Psoas muscle (tissue), 8 donors: Measurements from ENCODE around the gene TTLL11. TPM values are rescaled to one million over a fixed set of nuclear protein-coding genes. Genes with fewer than 3 reads are reported as not detected.

Experiments
- ATAC-seq, 4 donors: fragments of 200-7000 bp; cut with Tn5 transposase; one replicate each; pipeline ENCODE4 v1.9.1; 2020; ENCODE audit warnings: moderate library complexity in 3 of 4, mild to moderate bottlenecking in 2 of 4
- DNase-seq, 2 donors: peaks; one replicate each; pipeline ENCODE4 v3.0.0-alpha.2; 2020
- H3K27ac ChIP-seq: fragments of 200-600 bp; one replicate; pipeline ENCODE4 v1.8.0; 2022
- H3K27me3 ChIP-seq, 3 donors: fragments of 200-600 bp in 1 of 3; one replicate each; pipeline versions ENCODE4 v1.6.1 to v1.8.0; 2013 to 2022; ENCODE audit warnings: low read length in 2 of 3, mild to moderate bottlenecking in 2 of 3, moderate library complexity in 1 of 3; ENCODE audit not compliant: insufficient read depth in 3 of 3
- H3K36me3 ChIP-seq, 2 donors: fragments of 200-600 bp in 1 of 2; one replicate each; pipeline versions ENCODE4 v1.6.1 to v1.8.0; 2013 to 2022; ENCODE audit warnings: low read depth in 1 of 2, mild to moderate bottlenecking in 1 of 2, moderate library complexity in 1 of 2; ENCODE audit not compliant: insufficient read depth in 1 of 2
- H3K4me1 ChIP-seq: fragments of 200-600 bp; one replicate; pipeline ENCODE4 v1.8.0; 2022
- H3K4me3 ChIP-seq: fragments of 200-600 bp; one replicate; pipeline ENCODE4 v1.8.0; 2022; ENCODE audit warnings: mild to moderate bottlenecking
- H3K9me3 ChIP-seq: fragments of 200-600 bp; one replicate; pipeline ENCODE4 v1.8.0; 2022
- CTCF ChIP-seq: fragments of 200-600 bp; IDR thresholded peaks from one replicate; pipeline ENCODE4 v1.8.0; 2022; ENCODE audit warnings: antibody characterized with exemption
- WGBS, 3 donors: extraction: QIAGEN DNeasy Blood & Tissue Kit; methylation state at CpG; one replicate each; pipeline versions ENCODE4 v1.1.6 to v1.1.7; 2013; 5-methylcytosine and 5-hydroxymethylcytosine counted together
- intact Hi-C, 2 donors: fragments of 100-400 bp; cut with DNase I; formaldehyde crosslinking; loops; one replicate each; pipeline versions ENCODE4 v1.11.0 to v1.14.2; 2022
- polyA plus RNA-seq, 3 donors: library from polyadenylated mRNA; stranded (reverse); fragments of 200-250 nt; gene quantifications; one replicate each; pipeline ENCODE4 v1.2.3, GENCODE V29; 2013
- total RNA-seq, 4 donors: library from RNA; stranded (reverse); fragmentation: NEBNext Ultra II Directional in 2 of 4; extraction: Animal tissue kit (Norgen Biotek cat#: 25700) in 2 of 4; gene quantifications; one replicate each; pipeline versions ENCODE4 v1.2.1 to v1.2.4, GENCODE V29; 2021 to 2023
- donor health status: healthy with polysubstance abuse.
- donor health status: DM: no; HTN: no; CAD: no; lungs with moderate emphysema.
- donor health status: Bipolar disorder and iron deficiency.
- donor health status: healthy.
- donor health status: DM: yes; HTN: yes; CAD: no.
- donor health status: DM: no; HTN: no; CAD: no.
- donor health status: DM: no; HTN: no; CAD: no.
- donor health status: DM: yes; HTN: yes; CAD: no.

TTLL11 gene
- total and polyA plus RNA-seq, 7 donors: 15.1 to 56.4 (median 19.3) TPM

- no peak overlapping the region for H3K27ac ChIP-seq
- H3K27me3 ChIP-seq: no peaks in the 10 kb centered on the region
- intact Hi-C loops: no loop called here
- 92 to 93% (median 93%) methylated on average over 5 of the region's 5 CpGs for WGBS, 3 donors
- ATAC-seq (no peak), DNase-seq (no peak)
- H3K36me3 ChIP-seq: peaks cover 0 to 23% of the 10 kb centered on the region in 2 donors
- no peaks in the 10 kb centered on the region for H3K9me3 ChIP-seq
- TF ChIP-seq CTCF: no peak
- peaks cover 5% of the 10 kb centered on the region for H3K4me1 ChIP-seq
- H3K4me3 ChIP-seq: no peak overlapping the region
These were observed 271.8 kb downstream of the TTLL11 start for GRCh38 chr9:121821326-121821725.

GRCh38 chr9:121820286-121821005 lies 272.7 kb downstream of the TTLL11 start:
- Histone ChIP-seq H3K9me3 (no peaks in the 10 kb centered on the region), H3K36me3 (peaks cover 0 to 23% of the 10 kb centered on the region in 2 donors), H3K4me3 (no peak overlapping the region), H3K4me1 (peaks cover 2% of the 10 kb centered on the region), H3K27ac (no peak overlapping the region), H3K27me3 (no peaks in the 10 kb centered on the region)
- TF ChIP-seq CTCF: no peak
- WGBS, 3 donors: 90 to 93% (median 93%) methylated on average over 11 of the region's 11 CpGs
- ATAC-seq (no peak), DNase-seq (no peak)
- intact Hi-C loops: no loop called here

GRCh38 chr9:121819428-121820231 lies 273.5 kb downstream of the TTLL11 start:
- ATAC-seq (no peak), DNase-seq (no peak)
- 62 to 70% (median 67%) methylated on average over 20 of the region's 20 CpGs for WGBS, 3 donors
- no peak for TF ChIP-seq CTCF
- Histone ChIP-seq H3K27ac (no peak overlapping the region), H3K9me3 (no peaks in the 10 kb centered on the region), H3K4me3 (no peak overlapping the region), H3K36me3 (peaks cover 0 to 23% of the 10 kb centered on the region in 2 donors), H3K4me1 (no peaks in the 10 kb centered on the region), H3K27me3 (no peaks in the 10 kb centered on the region)
- intact Hi-C loops: no loop called here

- H3K4me3 ChIP-seq: no peak overlapping the region
- peaks cover 0 to 23% of the 10 kb centered on the region in 2 donors for H3K36me3 ChIP-seq
- intact Hi-C loops: no loop called here
- H3K27ac ChIP-seq: no peak overlapping the region
- H3K4me1 ChIP-seq: no peaks in the 10 kb centered on the region
- no peaks in the 10 kb centered on the region for H3K27me3 ChIP-seq
- no peak for DNase-seq
- H3K9me3 ChIP-seq: no peaks in the 10 kb centered on the region
- 87 to 91% (median 90%) methylated on average over 12 of the region's 12 CpGs for WGBS, 3 donors
- no peak for TF ChIP-seq CTCF
- ATAC-seq: peak in 2 of 4 donors; percentile 3 to 4
These were observed 274.2 kb downstream of the TTLL11 start for GRCh38 chr9:121818841-121819427.
